HEK293 (cell line): ENCODE measurements around the gene CP.
A peak's percentile ranks its signal among the peaks of the same experiment; 100 is the strongest.

Experiments
- CTCF ChIA-PET: fragments of 350-600 bp; formaldehyde crosslinking; extraction: SDS; loops from one replicate; lab custom pipeline; 2021; ENCODE audit warnings: antibody characterized with exemption; lab: Yijun Ruan, JAX
- POLR2A ChIA-PET: fragments of 300-600 bp; formaldehyde crosslinking; extraction: SDS; loops from one replicate; lab custom pipeline; 2020; ENCODE audit warnings: antibody characterized with exemption, inconsistent platforms; lab: Yijun Ruan, JAX
- H3K27ac ChIP-seq: fragments of 200-500 bp; sonication (Bioruptor generic); 2 replicates; pipeline ENCODE4 v1.5.1; 2014; ENCODE audit warnings: low read depth, low read length, control low read depth, inconsistent platforms; ENCODE audit errors: extremely low read depth
- H3K36me3 ChIP-seq, 2 experiments: fragments of 200-500 bp in 1 of 2; sonication (Bioruptor generic) in 1 of 2; 1 replicate in 1 of 2; 2 replicates in 1 of 2; pipeline ENCODE4 v1.5.1; 2014 to 2017; ENCODE audit warnings: inconsistent platforms in 2 of 2, low read length in 2 of 2; ENCODE audit not compliant: control insufficient read depth in 2 of 2, insufficient read depth in 1 of 2
- H3K4me1 ChIP-seq: fragments of 200-500 bp; sonication (Bioruptor generic); 2 replicates; pipeline ENCODE4 v1.5.1; 2014; ENCODE audit warnings: mild to moderate bottlenecking, low read length, inconsistent platforms; ENCODE audit not compliant: control insufficient read depth, insufficient read depth
- H3K4me3 ChIP-seq: 2 replicates; pipeline ENCODE4 v1.5.1; 2011; ENCODE audit warnings: low read depth, mild to moderate bottlenecking, control low read depth, low read length, moderate library complexity
- H3K9me3 ChIP-seq: fragments of 200-500 bp; sonication (Bioruptor generic); 2 replicates; pipeline ENCODE4 v1.5.1; 2014; ENCODE audit warnings: low read depth, low read length, inconsistent platforms; ENCODE audit not compliant: control insufficient read depth, insufficient read depth
- GLI2 ChIP-seq: fragments of 450-650 bp; formaldehyde crosslinking; IDR thresholded peaks from 2 replicates; pipeline ENCODE4; 2017; ENCODE audit warnings: missing biosample characterization, missing genetic modification characterization, low read depth, borderline replicate concordance
- PATZ1 ChIP-seq: fragments of 450-650 bp; formaldehyde crosslinking; IDR thresholded peaks from 2 replicates; pipeline ENCODE4 v1.5.1; 2016; ENCODE audit warnings: missing biosample characterization, missing genetic modification characterization
- PRDM4 ChIP-seq: fragments of 450-650 bp; formaldehyde crosslinking; IDR thresholded peaks from 2 replicates; pipeline ENCODE4 v1.5.1; 2017; ENCODE audit warnings: missing biosample characterization, missing genetic modification characterization
- PRDM6 ChIP-seq: fragments of 450-650 bp; formaldehyde crosslinking; IDR thresholded peaks from 2 replicates; pipeline ENCODE4 v1.5.1; 2017; ENCODE audit warnings: missing biosample characterization, missing genetic modification characterization
- ZBTB6 ChIP-seq: fragments of 450-650 bp; formaldehyde crosslinking; IDR thresholded peaks from 2 replicates; pipeline ENCODE4 v1.5.1; 2017; ENCODE audit warnings: missing biosample characterization, missing genetic modification characterization
- ZFP3 ChIP-seq: fragments of 450-650 bp; formaldehyde crosslinking; IDR thresholded peaks from 2 replicates; pipeline ENCODE4 v1.5.1; 2016; ENCODE audit warnings: low read depth, missing biosample characterization, missing genetic modification characterization
- ZFP69B ChIP-seq: fragments of 450-650 bp; formaldehyde crosslinking; IDR thresholded peaks from 2 replicates; pipeline ENCODE4 v1.5.1; 2016; ENCODE audit warnings: missing biosample characterization, missing genetic modification characterization
- ZNF140 ChIP-seq: fragments of 450-650 bp; formaldehyde crosslinking; IDR thresholded peaks from 2 replicates; pipeline ENCODE4 v1.5.1; 2016; ENCODE audit warnings: missing biosample characterization, missing genetic modification characterization
- ZNF184 ChIP-seq: fragments of 450-650 bp; IDR thresholded peaks from 2 replicates; pipeline ENCODE4 v1.5.1; 2018; ENCODE audit warnings: missing biosample characterization, mild to moderate bottlenecking, missing genetic modification characterization
- ZNF280C ChIP-seq: fragments of 450-650 bp; formaldehyde crosslinking; IDR thresholded peaks from 2 replicates; pipeline ENCODE4 v1.5.1; 2016; ENCODE audit warnings: missing biosample characterization, missing genetic modification characterization
- ZNF335 ChIP-seq: fragments of 450-650 bp; formaldehyde crosslinking; conservative IDR thresholded peaks from 2 replicates; pipeline ENCODE4 v1.5.1; 2016; ENCODE audit warnings: missing biosample characterization, missing genetic modification characterization
- ZNF354C ChIP-seq: fragments of 450-650 bp; formaldehyde crosslinking; IDR thresholded peaks from 2 replicates; pipeline ENCODE4 v1.5.1; 2016; ENCODE audit warnings: missing biosample characterization, missing genetic modification characterization, low read depth, borderline replicate concordance
- ZNF37A ChIP-seq: fragments of 450-650 bp; IDR thresholded peaks from 2 replicates; pipeline ENCODE4 v1.5.1; 2018; ENCODE audit warnings: missing biosample characterization, missing genetic modification characterization
- ZNF449 ChIP-seq: fragments of 450-650 bp; formaldehyde crosslinking; IDR thresholded peaks from 2 replicates; pipeline ENCODE4 v1.5.1; 2017; ENCODE audit warnings: missing biosample characterization, mild to moderate bottlenecking, missing genetic modification characterization, moderate library complexity
- ZNF623 ChIP-seq: fragments of 450-650 bp; formaldehyde crosslinking; IDR thresholded peaks from 2 replicates; pipeline ENCODE4 v1.5.1; 2016; ENCODE audit warnings: missing biosample characterization, missing genetic modification characterization
- ZNF660 ChIP-seq: fragments of 450-650 bp; IDR thresholded peaks from 2 replicates; pipeline ENCODE4 v1.5.1; 2018; ENCODE audit warnings: missing biosample characterization, mild to moderate bottlenecking, missing genetic modification characterization

Gene CP

GRCh38 chr3:149179220-149179619 is 42.4 kb downstream of the CP start:
- ChIA-PET CTCF (interaction anchor here (1.3 kb wide), 1 partner anchor 58 kb away, joined by 6 read pairs; no protein-coding TSS in a partner anchor), POLR2A (interaction anchor here (1.3 kb wide), 1 partner anchor 50 kb away, joined by 4 read pairs; the partner anchor contains the start of gene HPS3)
- no peaks in the 10 kb centered on the region for H3K36me3 ChIP-seq
- no peaks in the 10 kb centered on the region for H3K4me1 ChIP-seq
- no peak overlapping the region for H3K4me3 ChIP-seq
- H3K27ac ChIP-seq: no peak overlapping the region
- TF ChIP-seq GLI2 (no peak), ZNF184 (tag by site-specific recombination) (no peak), ZNF280C (no peak), ZNF623 (tag by site-specific recombination) (no peak), ZBTB6 (tag by site-specific recombination) (no peak), ZNF449 (tag by site-specific recombination) (no peak), PATZ1 (no peak), ZFP69B (tag by site-specific recombination) (no peak), PRDM4 (tag by site-specific recombination) (no peak), ZNF660 (no peak), ZFP3 (tag by site-specific recombination) (no peak), PRDM6 (tag by site-specific recombination) (no peak), ZNF37A (no peak)
- H3K9me3 ChIP-seq: no peaks in the 10 kb centered on the region

GRCh38 chr3:149177122-149177521 is 44.5 kb downstream of the CP start:
- Histone ChIP-seq H3K9me3 (no peaks in the 10 kb centered on the region), H3K36me3 (peaks cover 0 to 13% of the 10 kb centered on the region in 2 experiments), H3K4me3 (no peak overlapping the region), H3K27ac (no peak overlapping the region), H3K4me1 (no peaks in the 10 kb centered on the region)
- TF ChIP-seq ZNF140 (tag by site-specific recombination) (peak; percentile 96), ZNF354C (no peak), ZNF335 (tag by site-specific recombination) (no peak)
- ChIA-PET POLR2A (no interaction called here), CTCF (no interaction called here)
